GM18867 (cell line): ENCODE data around the gene ABLIM3.

ENCODE experiments used
- ATAC-seq: cut with Tn5 transposase; IDR thresholded peaks from one replicate; pipeline ENCODE4 v1.9.1; 2021; ENCODE audit warnings: mild to moderate bottlenecking, moderate library complexity; ENCODE audit not compliant: unreplicated experiment

Gene ABLIM3

DNA sequence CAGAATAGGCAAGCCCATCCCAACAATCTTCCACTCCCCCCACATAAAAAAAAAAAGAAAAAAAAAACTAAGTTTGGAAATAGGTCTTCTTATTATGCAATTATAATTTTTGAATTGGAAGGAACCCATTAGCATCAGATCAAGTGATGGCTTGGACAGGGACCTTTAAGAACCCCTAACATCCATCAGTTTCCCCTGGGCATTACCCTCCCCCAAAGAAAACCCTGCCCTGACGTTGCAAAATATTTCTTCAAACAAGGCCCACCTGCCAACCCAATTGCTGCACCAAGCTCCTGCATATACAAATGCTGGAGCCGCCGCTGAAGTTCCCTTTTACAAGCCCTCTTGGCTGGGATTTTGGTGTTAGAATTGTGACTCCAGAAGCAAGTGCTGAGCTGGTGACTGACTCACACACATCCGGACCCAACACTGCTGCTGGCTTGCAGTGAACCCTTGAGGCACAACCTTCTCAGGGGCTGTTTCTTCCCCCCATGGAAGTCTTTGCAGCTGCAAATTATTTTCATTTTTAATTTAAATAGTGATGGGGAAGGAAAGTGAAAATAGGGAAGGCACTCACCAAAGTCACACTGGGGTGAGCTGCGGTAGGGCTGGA, 74.3 kb downstream of the ABLIM3 start:
- ATAC-seq, result no peak

DNA sequence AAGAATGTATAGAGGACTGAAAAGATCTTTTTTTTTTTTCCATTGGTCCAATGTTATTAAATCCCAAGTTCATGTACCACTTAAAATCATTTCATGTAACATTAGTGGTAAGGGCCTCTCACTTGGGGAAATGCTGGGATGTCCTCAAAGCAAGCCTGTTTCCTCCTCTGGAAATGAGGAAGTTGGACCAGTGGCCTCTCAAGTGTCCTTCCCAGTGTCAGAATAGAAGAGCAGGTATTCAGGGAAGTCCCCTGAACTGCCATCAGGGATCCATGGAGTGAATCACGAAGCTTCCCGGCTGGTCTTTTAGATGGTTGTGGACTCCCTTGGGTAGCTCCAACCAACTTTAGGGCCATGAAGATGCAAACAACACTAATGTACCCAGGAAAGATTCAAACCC, 75.2 kb downstream of the ABLIM3 start:
- ATAC-seq, result no peak

- no peak for ATAC-seq
Measured at GRCh38 chr5:149217096-149217802, 76.0 kb downstream of the ABLIM3 start.

- no peak for ATAC-seq
Measured at GRCh38 chr5:149217803-149218155, 76.5 kb downstream of the ABLIM3 start.

DNA sequence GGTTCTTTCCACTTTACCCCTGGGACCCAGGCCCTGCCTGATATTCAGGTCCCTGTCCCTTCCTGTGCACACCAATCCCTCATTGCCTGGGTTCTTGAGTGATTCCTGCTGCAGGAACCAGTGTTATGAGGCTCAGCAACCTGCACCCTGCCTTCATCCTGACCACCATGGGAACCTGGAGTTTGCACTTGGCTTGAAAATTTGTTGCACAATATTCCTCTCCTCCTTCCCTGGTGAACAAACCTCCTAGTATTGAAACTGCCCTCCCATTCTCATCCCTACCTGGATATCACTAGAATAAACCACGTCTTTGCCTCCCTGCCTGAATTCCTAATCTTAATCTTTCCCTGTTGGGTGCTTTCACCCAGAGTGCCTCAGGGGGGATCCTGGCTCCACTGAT, 78.3 kb downstream of the ABLIM3 start:
- ATAC-seq, result no peak

GRCh38 chr5:149220750-149221149, 79.5 kb downstream of the ABLIM3 start:
- no peak for ATAC-seq

- ATAC-seq, result no peak
Measured at GRCh38 chr5:149221326-149221725, 80.0 kb downstream of the ABLIM3 start.

DNA sequence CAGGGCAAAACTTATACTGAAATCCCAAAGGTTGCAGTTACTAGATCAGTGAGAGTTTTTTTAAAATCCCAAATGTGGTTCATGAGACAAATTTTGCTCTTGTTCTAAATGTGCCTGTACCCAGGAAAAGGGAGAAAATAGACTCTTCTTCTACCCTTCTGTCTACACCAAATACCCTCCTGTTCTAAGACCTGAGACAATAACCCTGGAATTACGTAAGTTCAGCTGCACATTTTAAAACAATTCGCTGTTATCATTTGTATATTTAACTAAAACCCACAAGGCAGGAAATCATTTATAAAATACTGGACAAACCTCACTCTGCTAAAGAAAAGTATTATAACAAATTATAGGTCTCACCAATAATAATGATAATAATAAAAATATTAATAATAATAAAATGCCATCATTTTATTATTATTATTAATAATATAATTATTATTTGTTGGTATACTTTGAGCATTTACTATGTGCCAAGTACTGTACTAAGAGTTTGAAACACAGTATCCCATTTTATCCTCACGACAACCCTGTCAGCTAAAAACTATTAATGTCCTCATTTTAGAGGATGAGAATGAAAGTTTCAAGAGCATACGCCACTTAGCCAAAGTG, 80.5 kb downstream of the ABLIM3 start:
- no peak for ATAC-seq

- ATAC-seq, result no peak
Measured at GRCh38 chr5:149223081-149223848, 82.0 kb downstream of the ABLIM3 start.

GRCh38 chr5:149224282-149224681, 83.0 kb downstream of the ABLIM3 start:
- ATAC-seq, result no peak

GRCh38 chr5:149227168-149227826, 86.0 kb downstream of the ABLIM3 start:
- no peak for ATAC-seq

GRCh38 chr5:149228618-149229297, 87.5 kb downstream of the ABLIM3 start:
- no peak for ATAC-seq

GRCh38 chr5:149229298-149229937, 88.1 kb downstream of the ABLIM3 start:
- ATAC-seq, result no peak

DNA sequence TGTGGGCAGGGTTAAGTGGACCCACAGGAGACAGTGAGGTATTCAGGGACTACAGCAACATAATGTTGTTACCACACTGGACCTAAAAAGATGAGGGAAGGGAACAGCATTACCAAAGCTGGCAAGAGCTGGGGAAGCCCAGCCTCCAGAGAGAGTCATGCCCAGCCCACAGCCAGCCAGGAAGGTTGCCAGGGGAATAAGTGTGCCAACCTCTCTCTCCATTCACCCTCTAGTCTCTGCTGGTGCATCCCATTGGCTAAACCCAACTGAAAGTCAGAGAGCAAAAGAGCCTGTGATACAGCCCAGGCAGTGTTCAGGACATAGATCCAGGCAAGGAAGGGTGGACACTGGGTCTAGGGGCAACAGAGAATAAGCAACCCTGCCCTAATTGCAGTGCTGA, 94.5 kb downstream of the ABLIM3 start:
- ATAC-seq, result no peak

- no peak for ATAC-seq
Measured at GRCh38 chr5:149237662-149238061, 96.4 kb downstream of the ABLIM3 start.

DNA sequence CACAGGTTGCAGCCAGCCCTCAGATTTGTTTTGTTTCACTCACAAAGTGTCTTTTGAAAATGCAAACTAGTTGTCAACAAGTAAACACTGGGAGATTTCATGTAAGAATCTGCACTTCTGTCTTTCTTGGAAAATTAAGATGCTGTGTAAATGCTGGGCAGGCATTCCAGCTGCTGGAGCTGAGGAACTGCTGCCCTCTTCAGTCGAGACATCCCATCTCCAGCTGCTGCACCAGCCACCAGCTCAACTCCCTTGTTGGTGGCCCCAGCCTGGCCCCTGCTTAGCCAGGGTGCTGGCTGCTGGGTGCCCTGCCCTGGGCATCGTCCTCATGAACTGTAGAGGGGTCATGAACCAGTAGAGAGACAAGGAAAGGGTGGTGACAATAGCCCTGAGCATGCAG, 97.2 kb downstream of the ABLIM3 start:
- ATAC-seq, result no peak

GRCh38 chr5:149239917-149240316, 98.6 kb downstream of the ABLIM3 start:
- ATAC-seq, result no peak

- no peak for ATAC-seq
Measured at GRCh38 chr5:149240354-149240998, 99.2 kb downstream of the ABLIM3 start.

DNA sequence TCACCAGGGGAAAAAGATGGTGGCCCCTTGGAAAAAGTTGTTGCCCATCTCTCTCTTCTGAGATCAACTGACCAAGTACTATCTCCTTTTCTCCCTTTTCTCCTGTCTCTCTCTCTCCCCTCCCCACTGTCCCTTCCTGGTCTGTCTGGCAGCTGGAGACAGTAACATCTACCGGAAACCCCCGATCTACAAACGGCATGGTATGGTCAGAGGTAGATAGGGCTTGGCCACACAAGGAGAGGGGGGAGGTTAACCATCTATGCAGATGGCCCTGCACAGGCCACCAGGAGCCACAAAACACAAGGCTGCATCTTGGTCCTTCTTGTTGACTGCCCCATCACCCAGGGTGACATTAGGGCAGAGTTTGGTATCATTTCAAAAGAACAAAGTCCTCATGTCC, 101.0 kb downstream of the ABLIM3 start:
- ATAC-seq, result no peak

- ATAC-seq, result no peak
Measured at GRCh38 chr5:149246906-149247305, 105.6 kb downstream of the ABLIM3 start.
